PFSK-1 (cell line): ENCODE results near the gene CFAP126.

ENCODE experiments used
- POLR2AphosphoS5 ChIP-seq: IDR thresholded peaks from 2 replicates; pipeline ENCODE4 v1.6.1; 2012; ENCODE audit warnings: low read depth, mild to moderate bottlenecking, control low read depth, low read length, moderate library complexity
- REST ChIP-seq, 2 experiments: IDR thresholded peaks; 2 replicates each; pipeline versions ENCODE4 v1.6.1 to v1.8.0; 2011 to 2012; ENCODE audit warnings: low read depth in 2 of 2, low read length in 2 of 2, control low read depth in 1 of 2, inconsistent platforms in 1 of 2, mild to moderate bottlenecking in 1 of 2, moderate library complexity in 1 of 2; ENCODE audit not compliant: insufficient read depth in 1 of 2
- SIN3A ChIP-seq: IDR thresholded peaks from 2 replicates; pipeline ENCODE4 v1.6.1; 2012; ENCODE audit warnings: mild to moderate bottlenecking, low read length, moderate library complexity, borderline replicate concordance; ENCODE audit not compliant: insufficient read depth
- TAF1 ChIP-seq: IDR thresholded peaks from 2 replicates; pipeline ENCODE4 v1.6.1; 2012; ENCODE audit warnings: low read length, control low read depth, borderline replicate concordance; ENCODE audit not compliant: insufficient read depth

DNA sequence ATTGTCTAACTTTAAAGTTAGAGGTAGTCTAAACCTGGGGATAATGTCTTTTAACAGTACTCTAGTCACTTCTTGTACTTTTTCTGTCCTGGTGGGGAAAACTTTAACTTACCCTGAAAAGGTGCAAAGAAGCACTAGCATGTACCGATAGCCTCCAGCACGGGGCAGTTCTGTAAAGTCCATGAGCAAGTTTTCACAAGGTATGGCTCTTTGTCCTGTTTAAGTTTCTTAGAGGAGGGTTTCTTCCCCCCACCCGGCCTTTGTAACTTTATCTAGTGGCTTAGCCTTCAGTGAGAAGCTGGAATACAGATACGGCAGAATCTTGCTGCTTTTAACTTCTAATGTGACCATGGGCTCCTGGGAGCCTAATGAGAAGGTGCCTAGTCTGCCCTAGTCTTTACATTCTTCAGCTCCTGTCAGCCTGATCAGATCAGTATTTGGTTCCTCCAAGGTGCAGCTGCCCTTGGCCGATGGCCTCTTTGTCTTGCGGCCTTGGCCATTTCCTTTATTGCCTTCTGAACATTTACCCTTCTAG, 39.8 kb upstream of the CFAP126 start:
- no peak for TF ChIP-seq TAF1
- no peak for TF ChIP-seq POLR2AphosphoS5
- TF ChIP-seq REST (IDR thresholded peaks at IDR 0.05; ENCODE audit: insufficient read depth in 1 of 2, low read depth in 2 of 2, low read length in 2 of 2) = no peak
- no peak for TF ChIP-seq SIN3A
